Hematopoietic multipotent progenitor cell treated with erythropoietin and hydrocortisone succinate and interleukin-3 and kit ligand, for 4 days (in vitro differentiated cells): ENCODE results near the gene AVPI1.
A peak's percentile ranks its signal among the peaks of the same experiment; 100 is the strongest.
"Not testable (repeated sequence)": the region's sequence is repeated elsewhere in the genome, so short reads cannot be mapped to it uniquely, and the experiment has no call there.

Experiments used
- DNase-seq: peaks from one replicate; pipeline ENCODE4 v3.0.0-alpha.2; 2015

Gene AVPI1

GRCh38 chr10:97682042-97682441 is 5.0 kb downstream of the AVPI1 start:
- DNase-seq: no peak

GRCh38 chr10:97679594-97679993 is 7.4 kb downstream of the AVPI1 start:
- no peak for DNase-seq

DNA sequence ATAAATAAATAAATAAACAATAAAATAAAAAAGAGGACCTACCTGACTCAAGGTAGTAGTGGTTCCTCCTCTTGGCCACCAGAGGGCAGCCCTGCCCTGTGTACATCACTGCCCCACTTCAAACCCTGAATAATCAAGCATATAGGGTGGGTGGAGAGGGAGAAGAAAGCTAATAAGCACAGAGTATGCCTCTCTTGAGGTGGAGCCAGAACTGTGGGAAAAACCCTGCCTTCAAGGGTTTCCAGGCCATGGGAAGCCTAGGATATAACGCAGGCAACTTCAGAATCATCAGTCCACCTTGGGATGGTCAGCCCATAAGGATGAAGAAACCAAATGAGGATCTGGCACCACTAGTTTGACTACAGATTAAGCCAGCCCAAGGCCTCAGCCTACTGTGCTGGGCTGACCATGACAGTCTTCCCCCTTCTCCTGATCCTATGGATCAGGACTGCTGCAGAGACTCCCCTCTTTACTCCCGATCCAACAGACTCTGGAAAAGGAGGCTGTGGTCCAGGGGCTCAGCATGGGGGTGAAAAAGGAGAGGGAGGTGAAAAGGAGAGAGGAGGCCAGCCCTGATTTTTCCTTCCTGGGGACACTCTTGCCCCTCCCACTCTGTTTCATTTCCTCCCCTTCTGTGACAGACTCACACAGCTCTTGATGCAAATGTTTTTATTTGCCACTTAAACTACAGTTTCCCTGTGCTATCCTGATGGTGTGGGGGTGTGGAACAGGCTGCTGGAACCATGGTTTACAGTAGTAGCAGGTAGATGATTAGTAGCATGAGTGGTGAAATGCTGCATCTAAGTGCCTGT is 10.1 kb downstream of the AVPI1 start:
- DNase-seq: peak; percentile 77

DNA sequence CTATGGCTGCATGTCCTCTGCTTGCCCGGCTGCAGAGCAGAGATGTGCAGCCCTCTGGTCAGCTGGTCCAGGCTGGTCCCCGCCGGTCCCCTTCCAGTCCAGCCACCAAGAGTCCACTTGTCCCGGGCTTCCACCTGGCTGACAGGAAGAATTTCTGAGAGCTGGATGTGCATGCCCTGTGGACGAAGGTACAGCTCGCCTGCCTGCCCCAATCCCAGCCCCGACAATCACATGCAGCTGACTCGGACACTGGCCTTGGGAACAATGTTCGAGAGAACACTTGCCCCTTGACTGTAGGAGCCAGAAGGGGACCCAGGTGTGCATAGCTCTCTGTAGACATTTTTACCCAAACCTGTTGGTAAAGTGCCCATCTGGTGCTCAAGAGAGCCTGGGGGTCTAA is 11.8 kb downstream of the AVPI1 start:
- no peak for DNase-seq

DNA sequence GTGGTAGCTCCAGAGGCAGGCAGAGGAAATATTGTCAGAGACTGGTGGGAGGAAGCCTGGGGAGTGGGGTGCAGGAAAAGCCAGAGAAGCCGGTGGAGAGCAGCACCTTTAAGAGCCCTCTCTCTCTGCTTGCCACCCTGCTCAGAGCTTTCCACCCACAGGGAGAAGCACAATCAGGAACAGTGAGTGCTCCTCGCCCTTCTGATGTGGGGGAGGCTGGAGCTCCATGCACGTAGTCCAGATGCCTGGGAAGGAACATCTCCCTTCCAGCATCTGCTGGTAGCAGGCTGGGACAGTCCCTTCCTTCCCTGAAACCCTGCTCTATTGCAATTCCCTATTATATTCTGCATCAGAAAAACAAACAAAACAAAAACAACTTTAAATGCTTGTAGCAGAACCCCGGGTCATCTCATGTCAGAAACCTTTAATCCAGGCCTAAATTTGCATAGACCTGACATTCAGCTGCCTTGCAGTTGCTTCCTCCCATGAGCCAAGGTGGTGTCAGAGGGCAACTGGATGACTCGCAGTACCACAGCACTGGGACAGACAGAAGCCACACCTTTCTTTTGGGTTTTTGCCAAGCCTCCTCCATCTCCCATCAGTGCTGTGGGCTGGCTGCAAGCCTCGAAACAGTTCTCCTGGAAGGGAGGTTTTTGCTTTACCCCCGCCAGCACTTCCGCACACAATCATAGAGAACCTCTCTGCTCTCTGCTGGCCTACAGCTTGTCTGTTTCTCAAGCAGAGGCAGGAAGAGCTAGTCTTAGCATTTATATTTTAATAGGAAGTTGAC is 13.1 kb downstream of the AVPI1 start:
- peak; percentile 87 for DNase-seq

- no peak for DNase-seq
Measured at GRCh38 chr10:97669571-97669970, 17.5 kb downstream of the AVPI1 start.

- DNase-seq: no peak
Measured at GRCh38 chr10:97667463-97667862, 19.6 kb downstream of the AVPI1 start.

- DNase-seq: no peak
Measured at GRCh38 chr10:97666992-97667391, 20.0 kb downstream of the AVPI1 start.

- DNase-seq: peak; percentile 92
Measured at GRCh38 chr10:97664282-97664850, 22.7 kb downstream of the AVPI1 start.

- DNase-seq: peak; percentile 47
Measured at GRCh38 chr10:97659589-97659988, 27.5 kb downstream of the AVPI1 start.

GRCh38 chr10:97656777-97657176 is 30.3 kb downstream of the AVPI1 start:
- DNase-seq: no peak

- no peak for DNase-seq
Measured at GRCh38 chr10:97651773-97652172, 35.3 kb downstream of the AVPI1 start.

DNA sequence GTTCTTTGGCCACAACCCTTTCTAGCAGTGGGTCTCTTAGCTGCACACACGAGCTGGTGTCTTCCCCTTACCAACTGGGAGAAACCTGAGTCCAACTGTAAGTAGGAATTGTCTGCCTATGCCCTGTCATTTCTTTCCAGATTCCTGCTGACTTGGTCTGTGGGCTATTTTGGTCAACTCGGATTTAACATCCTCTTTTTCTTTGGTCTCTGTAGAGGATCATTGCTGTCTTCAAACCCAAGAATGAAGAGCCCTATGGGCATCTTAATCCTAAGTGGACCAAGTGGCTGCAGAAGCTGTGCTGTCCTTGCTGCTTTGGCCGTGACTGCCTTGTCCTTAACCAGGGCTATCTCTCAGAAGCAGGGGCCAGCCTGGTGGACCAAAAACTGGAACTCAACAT is 36.3 kb downstream of the AVPI1 start:
- DNase-seq: no peak

GRCh38 chr10:97649405-97649750 is 37.7 kb downstream of the AVPI1 start:
- DNase-seq: not testable (repeated sequence)

- DNase-seq: peak; percentile 86
Measured at GRCh38 chr10:97648562-97649404, 38.3 kb downstream of the AVPI1 start.

DNA sequence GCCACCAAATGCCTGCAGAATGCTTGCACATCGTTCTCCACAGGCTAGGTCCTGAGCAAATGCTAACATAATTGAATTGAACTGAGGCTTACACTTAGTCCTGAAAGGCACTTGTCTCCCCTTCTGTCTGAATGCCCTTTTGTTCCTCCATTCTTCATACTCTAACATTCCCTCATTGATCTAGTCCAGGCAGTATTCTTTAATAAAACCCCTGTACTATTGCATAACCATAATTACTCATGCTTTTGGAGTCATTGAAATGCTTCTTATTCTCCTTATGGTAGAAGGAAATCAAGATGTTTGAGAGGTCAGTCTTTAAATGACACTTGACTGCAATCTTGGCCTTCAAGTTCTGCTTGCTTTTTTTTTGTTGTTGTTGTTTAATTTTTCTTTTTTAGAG is 39.5 kb downstream of the AVPI1 start:
- no peak for DNase-seq

- DNase-seq: no peak
Measured at GRCh38 chr10:97644936-97645335, 42.1 kb downstream of the AVPI1 start.

DNA sequence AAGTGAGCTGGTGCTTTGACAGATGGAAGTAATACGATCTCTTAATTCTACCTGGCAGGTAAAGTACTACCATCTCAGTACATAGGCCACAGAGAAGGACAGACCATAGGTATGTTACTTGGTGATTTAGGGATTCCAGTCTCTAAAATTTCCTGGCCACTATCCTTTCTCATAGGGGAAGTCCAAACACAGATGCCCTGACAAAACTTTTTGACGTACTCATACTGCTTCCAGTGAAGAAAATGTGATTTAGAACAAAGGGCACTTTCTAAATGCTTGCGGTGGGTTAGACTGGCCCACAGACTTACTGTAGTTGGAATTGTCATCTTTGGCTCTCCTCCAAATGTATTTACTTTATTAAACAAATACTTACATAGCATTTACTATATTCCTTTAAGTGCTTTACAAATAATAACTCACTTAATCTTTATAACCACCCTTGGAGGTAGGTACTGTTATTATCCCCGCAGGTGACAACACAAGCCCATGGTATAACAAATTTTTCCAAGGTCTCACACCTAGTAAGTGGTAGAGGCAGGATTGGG is 43.5 kb downstream of the AVPI1 start:
- no peak for DNase-seq

DNA sequence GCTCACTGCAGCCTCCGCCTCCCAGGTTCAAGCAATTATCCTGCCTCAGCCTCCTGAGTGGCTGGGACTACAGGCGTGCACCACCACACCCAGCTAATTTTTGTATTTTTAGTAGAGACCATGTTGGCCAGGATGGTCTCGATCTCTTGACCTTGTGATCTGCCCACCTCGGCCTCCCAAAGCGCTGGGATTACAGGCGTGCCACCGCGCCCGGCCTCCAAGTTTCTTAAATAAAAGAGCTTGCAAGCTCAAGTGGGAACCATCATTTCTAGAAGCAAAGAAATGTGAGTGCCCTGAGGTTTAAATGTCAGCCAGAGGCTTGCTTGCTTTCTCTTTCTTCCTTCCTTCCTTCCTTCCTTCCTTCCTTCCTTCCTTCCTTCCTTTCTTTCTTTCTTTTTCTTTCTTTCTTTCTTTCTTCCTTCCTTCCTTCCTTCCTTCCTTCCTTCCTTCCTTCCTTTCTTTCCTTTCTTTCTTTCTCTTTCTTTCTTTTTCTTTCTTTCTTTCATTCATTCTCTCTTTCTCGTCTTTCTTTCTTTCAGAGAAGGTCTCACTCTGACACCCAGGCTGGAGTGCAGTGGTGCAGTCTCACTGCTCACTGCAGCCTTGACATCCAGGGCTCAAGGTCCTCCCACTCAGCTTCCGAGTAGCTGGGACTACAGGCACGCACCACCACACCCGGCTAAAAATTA is 44.4 kb downstream of the AVPI1 start:
- DNase-seq: not testable (repeated sequence)

- peak; percentile 55 for DNase-seq
Measured at GRCh38 chr10:97640868-97641811, 45.9 kb downstream of the AVPI1 start.
